ENCODE data around the gene CAVIN1. TPM values are rescaled to one million over a fixed set of nuclear protein-coding genes. Genes with fewer than 3 reads are reported as not detected.

CAVIN1 gene
- total and polyA plus RNA-seq, 2 experiments from 2014 or later, result 18.1 to 35.7 TPM

- H3F3A ChIP-seq (replicated peaks; ENCODE audit: low read depth), result peaks cover 8% of the 10 kb centered on the region; the same call in 1 of the 2 replicates
- ATAC-seq, result peak; percentile 95
- peak; percentile 80 for TF ChIP-seq CREB1 (CRISPR knock-in tag; IDR thresholded peaks at IDR 0.05; ENCODE audit: low read depth)
- no peak for TF ChIP-seq NANOG (IDR thresholded peaks at IDR 0.05; ENCODE audit: borderline replicate concordance)
- no peak for TF ChIP-seq ZNF462 (CRISPR knock-in tag; IDR thresholded peaks at IDR 0.05)
- no peak for TF ChIP-seq CTCF (conservative IDR thresholded peaks at IDR 0.05; ENCODE audit: low read depth in 2 of 2)
- peak; percentile 89 for TF ChIP-seq POLR2AphosphoS5 (IDR thresholded peaks at IDR 0.05; ENCODE audit: low read depth)
- TF ChIP-seq ZNF114 (CRISPR knock-in tag; IDR thresholded peaks at IDR 0.05), result no peak
- no peak for TF ChIP-seq EZH2 (IDR thresholded peaks at IDR 0.05; ENCODE audit: low read depth, unreplicated experiment)
- DNase-seq (ENCODE audit: low spot score), result peak; percentile 94
- H3K27me3 Mint-ChIP-seq (ENCODE audit: insufficient read depth, low read depth, poor library complexity), result peaks cover 6% of the 10 kb centered on the region
- H2AFZ ChIP-seq, result peak within 1 kb of the TSS; percentile 95
- H3K79me2 ChIP-seq (replicated peaks; ENCODE audit: insufficient read depth), result peaks cover 28% of the 10 kb centered on the region
- peaks cover 20% of the 10 kb centered on the region for H4K20me1 ChIP-seq (replicated peaks; ENCODE audit: insufficient read depth)
- peak within 1 kb of the TSS; percentile 71 for H3K4me3 ChIP-seq
- no peaks in the 10 kb centered on the region for H3K9me3 Mint-ChIP-seq
- no peaks in the 10 kb centered on the region for H3K9me2 ChIP-seq (ENCODE audit: insufficient read depth)
- H3K4me1 Mint-ChIP-seq, result peaks cover 36% of the 10 kb centered on the region
- peak within 1 kb of the TSS; percentile 91 for H3K4me3 Mint-ChIP-seq
- H3K27ac ChIP-seq (ENCODE audit: low read depth), result peak within 1 kb of the TSS; percentile 69; the same call in 1 of the 2 replicates
- H3K36me3 Mint-ChIP-seq (ENCODE audit: low read depth), result peaks cover 16% of the 10 kb centered on the region; the same call in 2 of the 3 replicates
- no peaks in the 10 kb centered on the region for H3K27me3 ChIP-seq (ENCODE audit: insufficient read depth)
- H3K4me2 ChIP-seq, result peak within 1 kb of the TSS; percentile 80
- H3K36me3 ChIP-seq (ENCODE audit: insufficient read depth), result peaks cover 9% of the 10 kb centered on the region; the same call in 1 of the 2 replicates
- H3K27ac Mint-ChIP-seq, result peak within 1 kb of the TSS; percentile 95
- peaks cover 29% of the 10 kb centered on the region for H3K4me1 ChIP-seq (ENCODE audit: insufficient read depth)
Observed at GRCh38 chr17:42458497-42459255, 35.6 kb upstream of the CAVIN1 start, which contains the start of gene ATP6V0A1. Gene ATP6V0A1, plus strand, starts transcription at chr17:42458878. Its CDS starts 2,017 bp downstream, at chr17:42460895.

All from GM23338 (cell line).